Activated CD4-positive, alpha-beta T cell treated with anti-CD3 and anti-CD28 coated beads, Interleukin-2, Interleukin-4, amounts not matched to agents 100 ng/mL and 50 ng/mL, durations not matched to agents 16 hours and 8 hours (primary cell): ENCODE measurements around the gene XPO6.
A peak's percentile ranks its signal among the peaks of the same experiment; 100 is the strongest.

Source experiments
- DNase-seq: peaks from one replicate; pipeline ENCODE4 v3.0.0-alpha.2; 2020; ENCODE audit warnings: low spot score

XPO6 gene

DNA sequence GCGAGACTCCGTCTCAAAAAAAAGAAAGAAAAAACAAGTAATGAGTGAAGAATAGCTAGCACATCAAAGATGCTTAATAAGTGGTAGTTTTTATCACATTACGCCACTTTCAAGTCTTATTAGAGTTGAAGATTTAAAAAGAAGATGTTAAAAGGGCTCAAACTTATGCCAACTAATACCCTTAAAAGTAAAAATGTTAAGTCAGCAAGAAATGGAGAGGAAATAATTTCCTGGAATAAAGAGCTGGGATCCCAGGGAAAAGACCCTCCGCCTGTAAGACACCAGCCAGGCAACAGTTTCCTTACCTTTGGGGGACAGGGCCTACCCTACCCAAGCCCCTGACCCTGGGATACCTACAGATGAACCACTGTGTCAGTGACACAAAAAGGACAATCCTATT, 3.6 kb downstream of the XPO6 start:
- DNase-seq: no peak

DNA sequence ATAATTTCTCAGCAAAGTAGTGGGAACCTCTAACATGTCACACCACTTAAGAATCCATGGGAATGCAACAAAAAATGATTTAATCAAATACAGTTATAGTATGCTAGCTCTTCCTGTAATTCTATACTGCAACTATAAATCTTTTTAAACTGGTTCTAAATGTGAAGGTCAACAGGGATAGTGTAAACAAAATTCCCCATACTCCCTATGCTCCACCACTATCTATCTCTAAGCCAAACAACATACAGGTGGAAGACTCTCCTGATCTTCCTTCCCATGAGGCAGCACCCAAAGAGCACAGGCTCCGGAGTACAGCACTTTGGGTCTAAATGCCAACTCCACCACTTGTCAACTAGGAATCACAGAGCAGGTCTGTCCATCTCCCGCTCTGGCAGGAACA, 4.4 kb downstream of the XPO6 start:
- no peak for DNase-seq

DNA sequence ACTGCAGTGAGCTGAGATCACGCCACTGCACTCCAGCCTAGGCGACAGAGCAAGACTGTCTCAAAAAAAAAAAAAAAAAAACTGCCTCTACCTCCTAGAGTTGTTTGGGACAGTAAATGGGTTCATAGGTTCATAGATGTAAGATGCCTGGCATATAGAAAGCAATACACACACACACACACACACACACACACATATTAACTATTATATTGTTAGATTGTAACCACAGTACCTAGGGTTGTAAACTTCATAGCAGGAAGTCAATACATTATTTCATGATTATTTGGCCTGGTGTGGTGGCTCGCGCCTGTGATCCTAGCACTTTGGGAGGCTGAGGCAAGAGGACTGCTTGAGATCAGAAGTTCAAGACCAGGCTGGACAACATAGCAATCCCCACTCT, 5.8 kb downstream of the XPO6 start:
- no peak for DNase-seq

DNA sequence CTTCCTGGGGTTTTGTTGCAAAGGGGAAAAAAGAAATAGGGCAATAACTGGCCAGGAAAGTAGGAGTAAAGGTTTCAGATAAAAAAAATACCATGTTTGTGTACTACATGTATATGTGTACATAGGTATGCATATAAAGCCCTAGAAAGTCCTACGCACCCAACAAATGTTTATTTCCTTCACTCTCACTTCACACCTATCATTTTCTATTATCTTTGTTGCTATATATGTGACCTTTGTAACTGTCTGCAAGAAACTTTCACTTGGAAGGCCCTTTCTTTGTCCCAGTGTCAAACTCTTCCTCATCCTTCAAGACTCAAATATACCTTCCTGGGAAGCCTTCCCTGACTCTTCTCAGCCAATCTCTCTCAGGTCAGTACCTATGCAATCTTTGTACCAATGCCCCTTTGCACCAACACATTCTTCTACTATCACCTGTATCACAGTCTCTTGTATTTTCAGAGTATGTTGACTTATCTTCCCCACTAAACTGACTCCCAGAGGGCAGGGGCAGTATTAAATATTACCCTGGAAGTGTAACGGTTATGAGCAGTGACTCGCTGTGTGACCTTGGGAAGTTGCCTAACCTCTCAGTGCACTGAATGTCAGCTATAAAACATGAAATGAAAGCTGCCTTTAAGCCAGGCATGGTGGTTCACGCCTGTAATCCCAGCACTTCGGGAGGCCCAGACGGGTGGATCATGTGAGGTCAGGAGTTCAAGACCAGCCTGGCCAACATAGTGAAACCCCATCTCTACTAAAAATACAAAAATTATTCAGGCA, 6.5 kb downstream of the XPO6 start:
- no peak for DNase-seq

DNA sequence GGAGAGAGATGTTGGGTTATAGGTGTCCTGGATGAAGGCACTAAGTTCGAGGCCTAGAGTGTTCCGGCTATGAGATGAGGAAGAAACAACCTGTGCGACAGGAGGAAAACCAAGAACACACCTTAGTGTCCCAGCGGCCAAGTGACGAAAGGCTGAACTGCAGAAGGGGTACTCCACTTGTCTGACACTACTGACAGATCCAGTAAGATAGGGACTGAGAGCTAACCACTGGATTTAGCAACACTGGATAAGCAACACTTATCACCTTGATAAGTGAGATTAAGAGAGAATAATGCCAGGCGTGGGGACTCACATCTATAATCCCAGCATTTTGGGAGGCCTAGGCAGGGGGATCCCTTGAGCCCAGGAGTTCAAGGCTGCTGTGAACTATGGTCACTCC, 7.1 kb downstream of the XPO6 start:
- no peak for DNase-seq

DNA sequence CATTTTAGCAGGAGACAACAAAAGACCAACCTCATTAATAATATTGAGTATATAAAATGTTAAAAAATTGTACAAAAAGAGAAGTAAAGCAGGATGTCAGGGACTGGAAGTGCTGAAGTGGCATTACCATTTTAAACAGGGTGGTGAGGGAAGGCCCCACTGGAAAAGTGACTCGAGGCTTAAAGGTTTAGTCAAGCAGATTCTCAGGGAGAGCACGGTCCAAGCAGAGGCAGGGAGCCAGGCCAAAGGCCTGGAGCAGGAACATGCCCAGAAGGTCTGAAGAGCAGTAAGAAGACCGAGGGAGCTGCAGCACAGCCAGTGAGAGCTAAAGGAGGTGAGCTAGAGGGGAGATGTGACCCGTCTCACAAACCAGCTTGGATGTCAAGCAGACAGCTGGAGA, 7.6 kb downstream of the XPO6 start:
- DNase-seq: no peak

DNA sequence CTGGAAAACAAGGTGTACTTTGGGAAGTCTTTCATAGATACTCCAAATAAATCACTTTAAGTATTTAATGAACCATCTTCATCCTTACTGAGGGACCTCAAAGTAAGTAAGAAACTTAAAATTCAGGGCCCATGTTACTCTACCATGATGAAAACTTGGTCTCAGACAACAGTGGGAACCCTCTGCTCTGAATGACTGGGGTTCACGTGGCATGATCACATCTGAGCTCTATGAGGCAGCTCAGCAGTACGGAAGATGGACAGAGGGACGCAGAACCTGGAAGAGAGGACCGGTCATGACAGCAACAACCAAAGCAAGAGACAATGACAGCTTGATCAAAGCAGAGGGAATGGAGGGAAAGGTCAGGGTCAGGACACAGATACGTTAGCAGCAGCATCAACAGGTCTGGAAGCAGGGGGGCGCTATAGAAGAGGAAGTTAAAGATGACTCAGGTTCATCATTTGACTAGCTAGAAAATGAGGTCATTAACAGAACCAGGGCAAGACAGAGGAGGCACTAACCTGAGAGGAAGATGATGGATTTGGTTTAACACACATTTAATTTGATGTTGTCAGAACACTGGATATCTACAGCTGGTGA, 9.5 kb downstream of the XPO6 start:
- DNase-seq: peak; percentile 61

DNA sequence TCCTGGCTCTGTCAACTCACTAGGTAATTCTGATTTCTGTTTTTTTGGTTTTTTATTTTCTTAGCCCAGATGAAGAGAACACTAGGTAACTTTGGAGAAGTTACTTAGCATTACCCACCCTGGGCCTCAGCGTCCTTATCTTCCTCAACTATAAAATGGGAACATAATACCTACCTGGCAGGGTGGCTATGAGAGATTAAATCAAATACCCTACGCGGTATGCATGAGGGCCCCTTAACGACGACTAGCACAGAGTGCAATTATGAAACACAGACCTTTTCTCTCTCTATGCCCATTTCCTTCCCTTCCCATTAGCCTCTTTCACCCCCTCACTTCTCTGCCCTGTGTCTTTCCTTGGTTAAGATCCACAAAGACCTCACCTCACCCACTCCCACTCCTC, 11.1 kb downstream of the XPO6 start:
- no peak for DNase-seq

DNA sequence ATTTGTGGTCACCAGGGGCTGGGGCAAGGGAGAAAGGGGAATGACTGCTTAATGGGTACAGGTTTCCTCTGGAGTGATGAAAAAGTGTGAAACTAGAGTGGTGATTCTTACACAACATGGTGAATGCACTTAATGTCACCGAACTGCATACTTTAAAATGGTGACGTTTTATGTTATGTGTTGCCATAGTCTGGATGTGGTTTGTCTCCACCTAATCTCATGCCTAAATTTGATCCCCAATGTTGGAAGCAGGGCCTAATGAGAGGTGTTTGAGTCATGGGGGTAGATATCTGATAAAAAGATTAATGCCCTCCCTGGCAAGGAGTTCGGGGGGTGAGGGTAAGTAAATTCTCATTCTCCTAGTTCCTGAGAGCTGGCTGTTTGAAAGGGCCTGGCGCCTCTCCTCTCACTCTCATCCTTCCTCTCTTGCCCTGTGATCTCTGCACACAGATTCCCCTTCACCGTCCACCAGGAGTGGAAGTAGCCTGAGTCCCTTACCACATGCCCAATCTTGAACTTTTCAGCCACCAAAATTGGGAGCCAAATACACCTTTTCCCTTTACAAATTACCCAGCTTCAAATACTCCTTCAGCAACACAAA, 15.3 kb downstream of the XPO6 start:
- no peak for DNase-seq

DNA sequence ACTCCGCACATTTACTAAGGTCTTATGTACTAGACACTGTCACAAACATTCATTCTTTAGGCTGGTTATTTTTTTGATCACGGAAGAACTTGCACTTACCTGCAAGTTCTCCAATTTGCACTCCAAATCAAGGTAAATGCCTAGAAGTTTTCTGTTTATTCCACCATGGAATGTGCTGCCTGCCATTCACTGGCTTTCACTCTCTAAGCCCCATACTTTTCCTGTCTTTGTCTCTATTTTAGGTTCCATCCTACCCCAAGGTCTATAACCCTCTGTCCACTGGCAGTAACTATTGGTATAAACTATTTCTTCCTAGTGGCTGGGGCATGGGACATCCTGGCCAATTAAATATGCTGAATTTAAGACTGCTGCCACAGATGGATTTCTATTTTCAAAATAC, 15.9 kb downstream of the XPO6 start:
- no peak for DNase-seq

DNA sequence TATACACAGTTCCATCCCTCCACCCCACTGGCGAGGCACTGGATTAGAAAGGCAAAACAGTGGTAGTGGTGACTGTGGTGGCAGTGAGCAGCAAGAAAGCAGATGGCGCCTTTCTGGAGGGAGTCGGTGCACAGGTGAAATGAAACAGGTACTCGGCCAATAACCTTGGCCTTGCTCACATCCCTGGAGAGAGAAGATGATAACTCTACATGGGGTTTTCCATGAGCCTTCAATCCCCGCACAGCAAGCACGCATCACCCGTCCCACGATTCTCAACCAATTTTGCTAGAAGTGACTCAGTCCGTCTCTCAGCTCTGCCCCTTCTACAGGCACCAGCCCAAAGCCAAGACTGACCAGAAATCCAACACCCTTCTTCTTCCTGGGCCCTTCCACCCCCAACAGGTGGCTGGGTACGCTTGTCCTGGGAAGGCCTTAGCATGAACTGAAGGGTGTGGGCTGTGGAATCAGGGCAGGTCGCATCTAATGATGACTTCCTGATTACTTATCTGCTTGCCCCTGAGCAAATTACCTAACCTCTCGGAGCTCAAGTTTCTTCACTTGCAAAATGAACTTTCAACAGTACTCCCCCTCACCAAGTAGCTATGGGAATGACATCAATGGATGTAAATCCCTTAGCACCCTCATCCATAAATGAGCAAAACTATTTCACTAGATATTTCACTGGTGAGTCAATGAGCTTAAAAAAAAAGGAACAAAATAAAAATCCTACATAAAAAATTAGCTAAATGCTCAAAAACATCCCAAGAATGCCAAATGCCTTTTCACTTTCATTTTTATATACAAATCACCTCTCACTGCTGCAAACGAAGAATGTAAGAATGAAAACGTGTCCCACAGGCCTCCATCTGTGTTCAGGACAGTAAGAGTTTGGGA, 18.0 kb downstream of the XPO6 start:
- DNase-seq: no peak

DNA sequence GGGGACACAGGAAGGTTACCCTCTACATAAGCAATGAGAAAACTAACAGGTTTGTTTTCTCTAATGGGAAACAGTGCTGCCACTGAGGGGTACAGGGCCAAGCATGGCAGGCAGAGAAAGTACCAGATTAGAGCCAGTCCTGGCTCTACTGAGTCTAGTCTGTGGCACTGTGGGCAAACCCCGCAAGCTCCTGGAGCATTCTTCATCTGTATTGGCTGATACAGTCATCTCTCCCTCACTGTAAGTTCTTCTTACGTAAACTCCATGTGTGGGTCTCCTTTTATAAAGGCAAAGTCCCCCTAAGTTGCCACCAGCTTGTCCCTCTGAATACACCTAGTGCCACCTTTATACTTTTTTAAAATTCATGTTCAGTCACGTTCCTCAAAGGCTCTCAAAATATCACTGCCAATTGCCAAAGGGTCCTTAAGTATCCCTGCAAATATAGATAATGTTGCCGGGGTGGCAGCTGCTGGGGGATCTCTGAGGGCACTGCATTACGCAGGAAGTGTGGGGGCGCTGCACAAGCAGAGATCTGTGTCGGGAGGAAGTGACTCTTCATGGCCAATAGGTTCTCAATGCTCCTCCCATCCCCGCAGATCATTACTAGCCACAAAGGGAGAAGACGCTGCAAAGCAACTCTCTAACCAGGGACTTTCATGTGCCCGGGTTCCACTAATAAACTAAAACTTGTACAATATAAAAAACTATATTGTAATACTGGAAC, 18.8 kb downstream of the XPO6 start:
- DNase-seq: peak; percentile 76

DNA sequence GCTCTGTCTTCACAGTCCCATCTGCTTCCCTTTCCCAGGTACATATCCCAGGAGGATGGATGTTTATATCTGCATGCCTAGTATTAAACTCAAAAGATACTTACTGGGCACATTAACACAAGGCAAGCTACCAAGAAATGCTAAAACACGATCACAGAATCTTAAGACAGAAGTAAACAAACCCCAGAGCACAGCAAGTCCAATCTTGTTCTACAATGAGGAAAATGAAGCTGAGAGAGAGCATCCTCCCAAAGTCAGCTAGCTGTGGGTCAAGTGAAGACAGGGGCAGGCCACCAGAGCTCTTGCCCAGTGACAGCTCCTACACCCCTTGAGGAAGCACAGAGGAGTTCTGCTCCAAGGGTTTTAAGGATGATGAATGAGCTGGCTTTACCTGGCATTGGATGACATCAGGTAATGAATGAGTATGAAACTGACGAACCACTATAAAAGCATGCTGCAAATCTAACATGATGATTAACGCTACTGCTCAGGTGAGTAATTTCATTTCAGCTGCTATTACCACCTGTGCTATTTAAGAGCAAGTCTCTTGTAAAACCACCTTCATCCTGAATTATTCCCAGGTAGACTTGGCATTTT, 20.3 kb downstream of the XPO6 start:
- DNase-seq: no peak

DNA sequence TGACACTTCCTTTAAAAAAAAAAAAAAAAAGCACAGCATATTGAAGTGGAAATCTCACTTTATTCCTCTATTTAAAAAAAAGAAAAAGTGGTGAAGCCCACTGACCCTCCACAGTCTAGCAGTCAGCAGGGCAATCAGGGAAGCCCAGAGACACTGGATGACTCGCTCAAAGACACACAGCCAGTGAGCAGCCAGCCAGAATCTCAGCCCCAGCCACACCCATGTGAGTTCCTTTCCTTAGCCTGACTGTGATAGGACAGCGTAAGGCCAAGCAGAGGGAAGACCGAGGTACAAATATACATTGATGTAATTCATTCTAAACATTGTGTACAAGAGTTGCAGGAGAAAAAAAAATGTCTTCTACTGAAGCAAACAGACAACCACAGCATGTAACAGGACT, 22.5 kb downstream of the XPO6 start:
- no peak for DNase-seq

DNA sequence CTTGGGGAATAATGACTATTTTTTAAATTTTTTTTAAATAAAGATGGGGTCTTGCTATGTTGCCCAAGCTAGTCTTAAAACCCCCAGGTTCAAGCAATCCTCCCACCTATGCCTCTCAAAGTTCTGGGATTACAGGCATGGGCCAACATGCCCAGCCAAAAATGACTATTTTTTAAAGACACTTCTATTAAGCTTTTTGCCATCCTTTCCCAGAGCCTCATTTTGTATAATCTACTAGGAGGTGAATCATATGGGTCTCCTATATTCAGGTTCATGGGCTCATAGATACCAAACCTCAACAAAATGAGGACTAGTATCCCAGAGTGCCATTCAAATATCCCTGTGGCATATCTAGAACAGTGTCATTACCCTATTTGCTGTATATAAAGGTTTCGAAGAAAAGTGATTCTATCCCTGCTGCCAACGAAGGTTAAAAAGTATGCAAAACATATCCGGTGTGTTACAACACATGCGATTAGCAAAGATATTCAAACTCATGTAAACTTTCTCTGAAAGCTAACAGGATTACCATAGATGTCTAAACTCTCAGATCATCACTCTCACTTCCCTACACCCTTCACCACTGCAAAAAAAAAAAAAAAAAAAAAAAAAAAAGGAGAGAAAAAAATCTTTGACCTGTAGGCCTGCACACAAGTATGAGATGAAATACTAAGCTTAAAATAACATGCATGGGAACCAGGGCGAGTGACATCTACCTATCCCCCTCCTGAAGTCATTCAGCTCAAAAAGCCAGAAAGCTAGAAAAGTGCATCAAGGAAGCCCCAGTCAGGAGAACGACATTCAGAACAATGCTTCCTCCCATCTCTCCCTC, 23.5 kb downstream of the XPO6 start:
- no peak for DNase-seq

DNA sequence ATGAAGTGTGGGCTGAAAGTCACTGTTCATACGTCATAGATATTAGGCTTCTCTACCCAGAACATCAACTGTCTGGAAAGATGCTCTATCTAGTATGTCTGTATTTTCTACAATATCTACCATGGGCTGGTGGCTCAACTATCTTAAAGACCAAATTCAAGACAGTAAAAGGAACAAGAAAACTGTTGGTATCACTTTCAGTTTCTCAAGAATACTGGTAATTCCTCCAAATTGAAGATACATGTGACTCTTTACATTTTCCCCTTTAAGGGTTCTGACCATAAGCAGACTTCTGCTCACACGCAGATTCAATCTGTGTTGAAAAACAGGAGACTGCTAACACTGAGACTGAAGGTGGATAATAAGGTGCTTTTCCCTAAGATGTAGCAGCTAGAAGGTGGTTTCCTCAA, 24.2 kb downstream of the XPO6 start:
- peak; percentile 60 for DNase-seq

DNA sequence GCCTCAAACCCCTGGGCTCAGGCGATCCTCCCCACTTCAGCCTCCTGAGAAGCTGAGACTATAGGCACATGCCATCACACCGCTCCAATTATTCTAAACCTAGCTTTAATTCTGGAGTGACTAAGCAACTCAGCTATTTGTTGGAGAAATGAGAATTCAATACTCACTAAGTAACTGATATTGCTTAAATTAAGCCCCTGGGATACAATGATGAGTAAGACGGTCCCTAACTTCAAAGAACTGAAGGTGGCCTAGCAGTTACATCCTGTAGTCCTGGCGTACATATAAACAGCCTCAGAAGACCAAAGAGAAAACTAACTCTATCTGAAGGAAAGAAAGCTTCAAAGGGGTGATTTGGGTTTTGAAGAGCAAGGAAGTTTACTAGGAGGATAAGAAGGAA, 25.0 kb downstream of the XPO6 start:
- DNase-seq: peak; percentile 72

DNA sequence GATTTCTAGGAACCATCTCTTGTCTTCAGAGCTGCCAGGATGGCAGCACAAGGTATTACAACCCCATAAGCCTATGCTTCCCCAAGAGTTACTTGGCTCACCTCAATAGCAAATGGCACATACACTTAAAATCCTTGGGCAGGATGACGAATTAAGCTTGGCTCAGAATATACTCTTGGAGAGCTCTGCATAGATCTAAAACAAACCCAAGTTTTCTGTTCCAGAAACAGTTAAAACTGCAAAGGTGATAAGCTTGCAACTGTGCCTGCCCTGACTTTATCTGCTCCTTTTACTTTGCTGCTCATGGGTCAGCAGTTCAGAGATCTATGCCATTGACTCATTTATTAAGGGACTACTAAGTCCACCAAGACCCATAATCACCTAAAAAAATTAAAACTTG, 26.1 kb downstream of the XPO6 start:
- DNase-seq: no peak

DNA sequence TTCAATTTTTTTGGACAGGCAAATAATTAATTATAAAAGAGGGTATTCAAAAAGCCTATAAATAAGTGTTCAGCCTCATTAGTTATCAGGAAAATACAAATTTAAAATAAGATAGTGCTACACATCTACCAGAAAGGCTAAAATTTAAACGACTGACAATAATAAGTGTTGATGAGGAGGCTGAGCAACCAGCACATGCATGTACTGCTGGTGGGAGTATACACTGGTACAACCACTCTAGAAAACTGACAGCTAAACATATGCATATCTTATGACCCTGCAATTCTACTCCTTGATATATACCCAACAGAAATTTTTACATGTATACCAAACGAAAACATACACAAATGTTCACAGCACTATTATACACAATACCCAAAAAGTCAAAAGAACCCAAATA, 27.1 kb downstream of the XPO6 start:
- DNase-seq: no peak

DNA sequence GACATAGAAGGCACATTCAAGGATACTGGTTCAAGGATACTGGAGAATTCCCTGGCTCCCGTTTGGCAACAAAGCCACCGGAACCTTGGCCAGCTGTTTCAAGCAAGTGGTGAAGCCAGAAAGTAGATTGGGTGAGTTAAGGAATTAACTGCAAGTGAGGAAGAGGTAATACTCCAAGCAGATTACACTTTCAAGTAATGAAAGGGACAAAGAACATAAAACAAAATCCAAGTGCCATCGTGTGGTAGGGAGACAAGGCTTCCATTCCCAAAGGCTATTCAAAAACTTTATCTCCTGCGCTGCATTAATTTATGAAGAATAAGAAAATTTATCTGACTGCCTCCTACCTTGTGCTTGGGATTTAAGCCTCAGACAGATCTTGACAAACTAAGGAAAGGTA, 27.8 kb downstream of the XPO6 start:
- no peak for DNase-seq

DNA sequence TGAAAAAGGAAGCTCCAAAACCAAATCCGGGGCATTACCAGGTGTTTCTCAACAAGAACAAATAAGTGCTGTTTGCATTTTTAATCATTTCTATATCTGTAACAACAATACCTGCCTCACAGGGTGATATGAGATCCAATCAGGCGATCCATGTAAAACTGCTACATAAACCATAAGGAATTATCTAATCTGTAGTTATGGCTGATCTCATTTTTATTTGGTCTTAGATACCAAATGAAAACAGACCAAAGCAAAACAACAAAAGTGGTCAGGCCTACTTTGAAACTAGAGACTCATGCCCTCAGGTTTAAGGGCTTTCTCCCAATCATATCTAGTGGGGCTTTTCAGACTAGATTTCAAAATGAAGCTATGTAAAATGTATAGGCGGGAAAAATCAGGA, 28.3 kb downstream of the XPO6 start:
- no peak for DNase-seq
